Gastroesophageal sphincter (tissue), 4 donors: ENCODE measurements around the gene TECTA. TPM values are rescaled to one million over a fixed set of nuclear protein-coding genes. Genes with fewer than 3 reads are reported as not detected.

Experiments
- ATAC-seq: fragments of 150-250 bp; one replicate; pipeline ENCODE4 v1.9.1; 2016; ENCODE audit warnings: mild to moderate bottlenecking, moderate library complexity
- H3K27ac ChIP-seq, 4 donors: fragments of 200-600 bp; sonication (generic) in 3 of 4; 1 replicate in 3 of 4; 2 replicates in 1 of 4; pipeline ENCODE4 v1.5.1; 2016 to 2019
- H3K27me3 ChIP-seq: fragments of 200-600 bp; sonication (generic); one replicate; pipeline ENCODE4 v1.5.1; 2019
- H3K36me3 ChIP-seq, 2 donors: fragments of 200-600 bp; sonication (generic); one replicate each; pipeline ENCODE4 v1.5.1; 2019; ENCODE audit warnings: control low read depth in 1 of 2
- H3K4me1 ChIP-seq, 3 donors: fragments of 200-600 bp; sonication (generic); 1 replicate in 2 of 3; 2 replicates in 1 of 3; pipeline ENCODE4 v1.5.1; 2016 to 2019; ENCODE audit warnings: control low read depth in 2 of 3
- H3K4me3 ChIP-seq, 2 donors: fragments of 200-600 bp; sonication (generic); one replicate each; pipeline ENCODE4 v1.5.1; 2019; ENCODE audit warnings: mild to moderate bottlenecking in 1 of 2, moderate library complexity in 1 of 2
- H3K9me3 ChIP-seq, 3 donors: fragments of 200-600 bp; sonication (generic); one replicate each; pipeline ENCODE4 v1.5.1; 2017 to 2019; ENCODE audit warnings: control low read depth in 2 of 3
- EP300 ChIP-seq: sonication (generic); formaldehyde crosslinking; IDR thresholded peaks from one replicate; pipeline ENCODE4 v1.6.1; 2017; ENCODE audit warnings: antibody characterized with exemption, mild to moderate bottlenecking
- POLR2A ChIP-seq, 2 donors: fragments of 450-650 bp; IDR thresholded peaks; one replicate each; pipeline ENCODE4 v1.6.1; 2017; ENCODE audit warnings: antibody characterized with exemption in 2 of 2, mild to moderate bottlenecking in 2 of 2, moderate library complexity in 1 of 2
- POLR2AphosphoS5 ChIP-seq: sonication (generic); formaldehyde crosslinking; IDR thresholded peaks from one replicate; pipeline ENCODE4 v1.6.1; 2017; ENCODE audit warnings: antibody characterized with exemption
- WGBS, 2 donors: methylation state at CpG; one replicate each; pipeline ENCODE4 v1.1.5; 2018; ENCODE audit warnings: low coverage in 1 of 2; 5-methylcytosine and 5-hydroxymethylcytosine counted together
- total RNA-seq, 4 donors: library from RNA; depleted of rRNA; stranded (reverse); fragments of >200 nt; gene quantifications; one replicate each; pipeline ENCODE4 v1.1.0, GENCODE V29; 2016
- TF ChIP-seq, protein P1 (sequence below), 4 experiments: fragments of 200-600 bp in 2 of 4; fragments of 450-650 bp in 2 of 4; sonication (generic) in 1 of 4; IDR thresholded peaks; one replicate each; pipeline ENCODE4 v1.5.1; 2017 to 2019; ENCODE audit warnings: antibody characterized with exemption in 4 of 4, mild to moderate bottlenecking in 2 of 4, moderate library complexity in 2 of 4

Gene TECTA
- total RNA-seq, 4 donors from 2014 or later, result 0.35 to 1.3 (median 0.78) TPM; not detected in 1

DNA sequence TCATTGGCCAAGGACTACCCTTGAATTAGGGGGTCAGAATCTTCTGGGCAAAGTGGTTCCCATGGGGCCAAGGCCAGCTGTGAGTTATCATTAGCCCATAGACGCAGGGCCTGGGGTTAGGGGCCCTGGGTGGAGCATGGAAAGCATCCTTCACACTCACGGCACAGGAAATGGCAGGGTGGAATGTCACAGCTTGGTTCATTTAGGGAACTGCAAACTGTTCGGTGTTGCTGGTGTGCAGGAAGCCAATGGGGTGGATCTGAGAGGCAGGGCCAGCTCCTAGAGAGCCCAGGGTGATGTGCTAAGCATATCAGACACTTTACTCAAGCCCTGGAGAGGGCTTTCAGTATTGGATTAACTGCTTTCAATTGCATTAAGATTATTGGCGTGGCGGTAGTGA, 42.9 kb downstream of the TECTA start:
- ATAC-seq, result no peak
- peaks cover 0 to 8% of the 10 kb centered on the region in 2 donors for H3K36me3 ChIP-seq
- H3K9me3 ChIP-seq, result no peaks in the 10 kb centered on the region
- WGBS, 2 donors, result 60 to 67% methylated on average over 2 to 4 of the region's 5 CpGs
- no peak overlapping the region for H3K27ac ChIP-seq
- H3K4me3 ChIP-seq, result no peak overlapping the region
- no peaks in the 10 kb centered on the region for H3K27me3 ChIP-seq
- TF ChIP-seq, protein P1, sequence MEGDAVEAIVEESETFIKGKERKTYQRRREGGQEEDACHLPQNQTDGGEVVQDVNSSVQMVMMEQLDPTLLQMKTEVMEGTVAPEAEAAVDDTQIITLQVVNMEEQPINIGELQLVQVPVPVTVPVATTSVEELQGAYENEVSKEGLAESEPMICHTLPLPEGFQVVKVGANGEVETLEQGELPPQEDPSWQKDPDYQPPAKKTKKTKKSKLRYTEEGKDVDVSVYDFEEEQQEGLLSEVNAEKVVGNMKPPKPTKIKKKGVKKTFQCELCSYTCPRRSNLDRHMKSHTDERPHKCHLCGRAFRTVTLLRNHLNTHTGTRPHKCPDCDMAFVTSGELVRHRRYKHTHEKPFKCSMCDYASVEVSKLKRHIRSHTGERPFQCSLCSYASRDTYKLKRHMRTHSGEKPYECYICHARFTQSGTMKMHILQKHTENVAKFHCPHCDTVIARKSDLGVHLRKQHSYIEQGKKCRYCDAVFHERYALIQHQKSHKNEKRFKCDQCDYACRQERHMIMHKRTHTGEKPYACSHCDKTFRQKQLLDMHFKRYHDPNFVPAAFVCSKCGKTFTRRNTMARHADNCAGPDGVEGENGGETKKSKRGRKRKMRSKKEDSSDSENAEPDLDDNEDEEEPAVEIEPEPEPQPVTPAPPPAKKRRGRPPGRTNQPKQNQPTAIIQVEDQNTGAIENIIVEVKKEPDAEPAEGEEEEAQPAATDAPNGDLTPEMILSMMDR (IDR thresholded peaks at IDR 0.05), result no peak
- TF ChIP-seq EP300 (no peak), POLR2AphosphoS5 (no peak), POLR2A (IDR thresholded peaks at IDR 0.05) (no peak)
- no peaks in the 10 kb centered on the region for H3K4me1 ChIP-seq

DNA sequence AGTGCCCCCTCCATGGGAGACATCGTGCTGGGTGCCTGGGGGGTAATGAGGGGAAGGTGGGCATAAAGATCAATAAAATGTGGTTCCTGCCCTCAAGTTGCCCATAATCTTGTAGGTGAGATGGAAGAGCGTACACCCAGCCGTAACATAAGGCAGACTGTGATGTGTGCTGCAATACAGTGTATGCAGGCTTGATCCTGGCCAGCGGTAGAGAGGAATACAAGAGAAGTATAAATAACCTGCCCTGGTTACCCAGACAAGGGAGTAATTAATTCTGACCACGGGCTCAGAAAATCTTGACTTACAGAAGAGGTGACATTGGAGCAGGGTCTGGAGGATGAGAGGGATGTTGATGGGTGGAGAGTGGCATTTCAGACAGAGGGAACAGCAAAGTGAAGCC, 43.7 kb downstream of the TECTA start:
- H3K36me3 ChIP-seq, result peaks cover 0 to 8% of the 10 kb centered on the region in 2 donors
- H3K9me3 ChIP-seq, result no peaks in the 10 kb centered on the region
- H3K27ac ChIP-seq, result no peak overlapping the region
- H3K27me3 ChIP-seq, result no peaks in the 10 kb centered on the region
- H3K4me3 ChIP-seq, result no peak overlapping the region
- 59 to 71% methylated on average over 1 to 5 of the region's 5 CpGs for WGBS, 2 donors
- TF ChIP-seq EP300 (no peak), POLR2A (IDR thresholded peaks at IDR 0.05) (no peak), POLR2AphosphoS5 (no peak)
- TF ChIP-seq, protein P1 (IDR thresholded peaks at IDR 0.05), result no peak
- no peak for ATAC-seq
- no peaks in the 10 kb centered on the region for H3K4me1 ChIP-seq

DNA sequence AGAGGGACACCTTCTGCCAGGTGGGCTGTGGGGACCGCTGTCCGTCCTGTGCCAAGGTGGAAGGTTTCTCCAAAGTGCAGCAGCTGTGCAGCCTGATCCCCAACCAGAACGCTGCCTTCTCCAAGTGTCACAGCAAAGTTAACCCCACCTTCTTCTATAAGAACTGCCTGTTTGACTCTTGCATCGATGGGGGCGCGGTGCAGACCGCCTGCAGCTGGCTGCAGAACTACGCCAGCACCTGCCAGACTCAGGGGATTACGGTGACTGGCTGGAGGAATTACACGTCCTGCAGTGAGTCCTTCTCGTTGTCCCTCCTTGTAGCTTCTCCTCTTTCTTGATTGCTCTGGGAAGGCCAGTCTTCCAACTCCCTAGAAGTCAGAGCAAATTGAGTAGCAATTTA, 44.8 kb downstream of the TECTA start:
- ATAC-seq, result no peak
- Histone ChIP-seq H3K9me3 (no peaks in the 10 kb centered on the region), H3K36me3 (peaks cover 0 to 8% of the 10 kb centered on the region in 2 donors)

DNA sequence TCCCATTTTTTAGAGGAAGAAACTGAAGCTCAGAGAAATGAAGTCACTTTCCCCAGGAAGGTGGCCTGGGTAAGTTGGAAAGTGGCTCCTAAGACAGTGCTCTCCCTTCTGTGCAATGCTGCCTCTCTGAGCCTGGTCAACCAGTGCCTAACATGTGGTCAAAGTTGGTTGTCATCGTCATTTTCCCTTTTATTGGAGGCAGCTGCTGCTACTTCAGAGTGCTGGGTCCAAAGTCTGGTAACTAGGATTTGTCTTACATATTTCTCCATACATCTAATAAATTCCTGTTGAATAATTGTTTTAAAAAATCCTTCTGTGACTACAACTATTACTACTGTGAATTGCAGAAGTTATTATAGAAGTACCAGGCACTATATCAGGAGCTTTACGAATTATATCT, 48.1 kb downstream of the TECTA start:
- peaks cover 0 to 8% of the 10 kb centered on the region in 2 donors for H3K36me3 ChIP-seq
- ATAC-seq, result no peak
- 91 to 100% methylated on average over 2 of the region's 2 CpGs for WGBS, 2 donors
- no peaks in the 10 kb centered on the region for H3K27me3 ChIP-seq
- TF ChIP-seq EP300, result no peak
- TF ChIP-seq POLR2AphosphoS5, result no peak
- TF ChIP-seq, protein P1 (IDR thresholded peaks at IDR 0.05), result no peak
- no peak overlapping the region for H3K4me3 ChIP-seq
- no peak overlapping the region for H3K27ac ChIP-seq
- no peaks in the 10 kb centered on the region for H3K9me3 ChIP-seq
- H3K4me1 ChIP-seq, result no peaks in the 10 kb centered on the region

More for the DNA sequence above, 44.8 kb downstream of the TECTA start:
- no peak for TF ChIP-seq EP300
- TF ChIP-seq POLR2A (IDR thresholded peaks at IDR 0.05), result no peak
- no peak for TF ChIP-seq POLR2AphosphoS5
- TF ChIP-seq, protein P1 (IDR thresholded peaks at IDR 0.05), result no peak
- H3K27me3 ChIP-seq, result no peaks in the 10 kb centered on the region
- H3K27ac ChIP-seq, result no peak overlapping the region
- no peaks in the 10 kb centered on the region for H3K4me1 ChIP-seq
- H3K4me3 ChIP-seq, result no peak overlapping the region
- WGBS, 2 donors, result 80 to 100% methylated on average over 1 to 6 of the region's 11 CpGs

DNA sequence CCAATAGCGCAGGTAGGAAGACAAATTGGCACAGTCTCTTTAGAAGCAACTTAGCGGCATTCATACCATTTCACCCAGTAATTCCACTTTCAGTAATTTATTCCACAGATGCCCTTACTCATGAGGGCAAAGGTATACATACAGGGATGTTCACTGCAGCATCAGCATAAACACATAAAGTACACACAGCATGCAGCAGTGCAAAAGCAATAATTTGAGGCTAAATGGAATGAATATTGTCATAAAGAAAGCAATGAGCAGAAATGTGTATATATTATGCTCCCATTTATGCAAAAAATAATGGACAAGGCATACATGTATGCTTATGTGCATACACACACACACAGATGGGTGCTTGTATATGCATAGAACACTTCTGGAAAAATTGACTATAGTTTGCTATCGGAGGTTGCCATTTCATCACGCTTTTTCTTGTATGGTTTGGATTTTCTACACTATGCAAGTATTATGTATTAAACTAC, 50.2 kb downstream of the TECTA start:
- 96 to 100% methylated on average over 4 of the region's 4 CpGs for WGBS, 2 donors
- Histone ChIP-seq H3K4me3 (no peak overlapping the region), H3K36me3 (no peaks in the 10 kb centered on the region), H3K9me3 (no peaks in the 10 kb centered on the region), H3K27me3 (no peaks in the 10 kb centered on the region), H3K27ac (no peak overlapping the region), H3K4me1 (no peaks in the 10 kb centered on the region)
- TF ChIP-seq, protein P1 (IDR thresholded peaks at IDR 0.05), result no peak
- no peak for TF ChIP-seq EP300
- no peak for TF ChIP-seq POLR2A (IDR thresholded peaks at IDR 0.05)
- no peak for TF ChIP-seq POLR2AphosphoS5
- no peak for ATAC-seq
